Stomach (tissue), 9 donors: ENCODE results near the gene CD200. TPM values are rescaled to one million over a fixed set of nuclear protein-coding genes. Genes with fewer than 3 reads are reported as not detected.

Experiments
- DNase-seq, 2 donors: peaks; one replicate each; pipeline versions ENCODE4 v3.0.0 to v3.0.0-alpha.2; 2013 to 2019
- H3K27ac ChIP-seq, 5 donors: fragments of 200-600 bp in 4 of 5; sonication (generic) in 4 of 5; one replicate each; pipeline ENCODE4 v1.5.1; 2013 to 2019; ENCODE audit warnings: mild to moderate bottlenecking in 1 of 5, moderate library complexity in 1 of 5
- H3K27me3 ChIP-seq, 3 donors: fragments of 200-600 bp; sonication (generic); one replicate each; pipeline ENCODE4 v1.5.1; 2017 to 2019; ENCODE audit warnings: mixed run types in 1 of 3
- H3K36me3 ChIP-seq, 4 donors: fragments of 200-600 bp; sonication (generic); 1 replicate in 3 of 4; 2 replicates in 1 of 4; pipeline ENCODE4 v1.5.1; 2016 to 2019
- H3K4me1 ChIP-seq, 4 donors: fragments of 200-600 bp; sonication (generic); one replicate each; pipeline ENCODE4 v1.5.1; 2016 to 2019
- H3K4me3 ChIP-seq, 4 donors: fragments of 200-600 bp; sonication (generic) in 3 of 4; one replicate each; pipeline ENCODE4 v1.5.1; 2016 to 2019; ENCODE audit warnings: mild to moderate bottlenecking in 1 of 4
- H3K9me3 ChIP-seq, 4 donors: fragments of 200-600 bp; sonication (generic); one replicate each; pipeline ENCODE4 v1.5.1; 2016 to 2019
- EP300 ChIP-seq: sonication (generic); formaldehyde crosslinking; IDR thresholded peaks from one replicate; pipeline ENCODE4 v1.6.1; 2017; ENCODE audit warnings: antibody characterized with exemption
- POLR2A ChIP-seq, 4 donors: fragments of 450-650 bp; IDR thresholded peaks; one replicate each; pipeline ENCODE4 v1.6.1; 2016; ENCODE audit warnings: antibody characterized with exemption in 4 of 4, control low read depth in 2 of 4, mild to moderate bottlenecking in 1 of 4, moderate library complexity in 1 of 4
- POLR2AphosphoS5 ChIP-seq, 3 donors: sonication (generic); formaldehyde crosslinking; IDR thresholded peaks; one replicate each; pipeline ENCODE4 v1.6.1; 2016; ENCODE audit warnings: antibody characterized with exemption in 3 of 3
- WGBS, 5 donors: extraction: QIAGEN DNeasy Blood & Tissue Kit in 3 of 5; methylation state at CpG; one replicate each; pipeline versions ENCODE4 v1.1.5 to v1.1.7; 2013 to 2018; 5-methylcytosine and 5-hydroxymethylcytosine counted together
- intact Hi-C: fragments of 100-400 bp; cut with DNase I; formaldehyde crosslinking; loops from one replicate; pipeline ENCODE4 v1.15.1; 2023; ENCODE audit warnings: low total_unique reads
- polyA plus RNA-seq, 3 donors: library from polyadenylated mRNA; stranded (reverse); fragments of 200-250 nt; gene quantifications; one replicate each; pipeline ENCODE4 v1.2.3, GENCODE V29; 2013
- total RNA-seq, 5 donors: library from RNA; depleted of rRNA; stranded (reverse); fragments of >200 nt; gene quantifications; one replicate each; pipeline versions ENCODE4 v1.1.0 to v1.2.3, GENCODE V29; 2014 to 2016
- TF ChIP-seq, protein P1 (sequence below), 7 experiments: fragments of 450-650 bp in 4 of 7; fragments of 200-600 bp in 3 of 7; sonication (generic) in 3 of 7; IDR thresholded peaks; one replicate each; pipeline ENCODE4 v1.5.1; 2016 to 2019; ENCODE audit warnings: antibody characterized with exemption in 7 of 7, control low read depth in 2 of 7, mild to moderate bottlenecking in 1 of 7
- donor health status: healthy with polysubstance abuse.
- donor health status: Bipolar disorder and iron deficiency.
- donor health status: healthy.

CD200 gene
- total and polyA plus RNA-seq, 8 donors: 2.2 to 50.0 (median 5.0) TPM

- no peaks in the 10 kb centered on the region for H3K27me3 ChIP-seq
- H3K4me1 ChIP-seq: peaks cover 6 to 32% (median 16%) of the 10 kb centered on the region in 4 donors
- WGBS, 5 donors: 65 to 78% (median 71%) methylated on average over 6 of the region's 6 CpGs
- H3K27ac ChIP-seq: peak overlapping the region in 1 of 5 donors; percentile 79
- no peaks in the 10 kb centered on the region for H3K9me3 ChIP-seq
- no peak overlapping the region for H3K4me3 ChIP-seq
- TF ChIP-seq POLR2AphosphoS5 (IDR thresholded peaks at IDR 0.05): no peak
- TF ChIP-seq EP300: no peak
- TF ChIP-seq, protein P1, sequence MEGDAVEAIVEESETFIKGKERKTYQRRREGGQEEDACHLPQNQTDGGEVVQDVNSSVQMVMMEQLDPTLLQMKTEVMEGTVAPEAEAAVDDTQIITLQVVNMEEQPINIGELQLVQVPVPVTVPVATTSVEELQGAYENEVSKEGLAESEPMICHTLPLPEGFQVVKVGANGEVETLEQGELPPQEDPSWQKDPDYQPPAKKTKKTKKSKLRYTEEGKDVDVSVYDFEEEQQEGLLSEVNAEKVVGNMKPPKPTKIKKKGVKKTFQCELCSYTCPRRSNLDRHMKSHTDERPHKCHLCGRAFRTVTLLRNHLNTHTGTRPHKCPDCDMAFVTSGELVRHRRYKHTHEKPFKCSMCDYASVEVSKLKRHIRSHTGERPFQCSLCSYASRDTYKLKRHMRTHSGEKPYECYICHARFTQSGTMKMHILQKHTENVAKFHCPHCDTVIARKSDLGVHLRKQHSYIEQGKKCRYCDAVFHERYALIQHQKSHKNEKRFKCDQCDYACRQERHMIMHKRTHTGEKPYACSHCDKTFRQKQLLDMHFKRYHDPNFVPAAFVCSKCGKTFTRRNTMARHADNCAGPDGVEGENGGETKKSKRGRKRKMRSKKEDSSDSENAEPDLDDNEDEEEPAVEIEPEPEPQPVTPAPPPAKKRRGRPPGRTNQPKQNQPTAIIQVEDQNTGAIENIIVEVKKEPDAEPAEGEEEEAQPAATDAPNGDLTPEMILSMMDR (IDR thresholded peaks at IDR 0.05): no peak
- TF ChIP-seq POLR2A (IDR thresholded peaks at IDR 0.05): no peak
- no peak for DNase-seq
- no peaks in the 10 kb centered on the region for H3K36me3 ChIP-seq
- intact Hi-C loops: no loop called here
Observed at GRCh38 chr3:112392393-112393359, 59.7 kb downstream of the CD200 start.

DNA sequence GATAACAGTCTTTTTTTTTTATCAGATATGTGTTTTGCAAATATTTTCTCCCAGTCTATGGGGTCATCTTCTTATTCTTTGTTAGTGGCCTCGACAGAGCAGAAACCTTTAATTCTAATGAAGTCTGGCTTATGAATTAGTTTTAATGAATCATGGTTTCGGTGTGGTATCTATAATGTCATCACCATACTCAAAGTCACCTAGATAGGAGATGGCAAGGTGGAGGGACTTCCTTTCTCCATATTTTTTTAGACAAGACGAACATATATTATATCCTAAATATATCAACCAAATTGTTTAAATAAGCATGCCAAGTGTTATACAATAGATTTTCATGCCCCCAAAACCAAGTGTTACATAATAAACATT is 60.4 kb downstream of the CD200 start:
- TF ChIP-seq, protein P1 (IDR thresholded peaks at IDR 0.05): no peak
- no peak for TF ChIP-seq EP300
- no peak for TF ChIP-seq POLR2AphosphoS5 (IDR thresholded peaks at IDR 0.05)
- TF ChIP-seq POLR2A (IDR thresholded peaks at IDR 0.05): no peak
- no peaks in the 10 kb centered on the region for H3K36me3 ChIP-seq
- intact Hi-C loops: no loop called here
- H3K27ac ChIP-seq: peak overlapping the region in 3 of 5 donors; percentile 13 to 46 (median 44)
- H3K4me3 ChIP-seq: no peak overlapping the region
- WGBS, 5 donors: 50 to 62% (median 59%) methylated on average over 3 of the region's 3 CpGs
- no peaks in the 10 kb centered on the region for H3K27me3 ChIP-seq
- no peak for DNase-seq
- H3K9me3 ChIP-seq: no peaks in the 10 kb centered on the region
- peaks cover 6 to 32% (median 16%) of the 10 kb centered on the region in 4 donors for H3K4me1 ChIP-seq

GRCh38 chr3:112394003-112394640 is 61.2 kb downstream of the CD200 start:
- Histone ChIP-seq H3K9me3 (no peaks in the 10 kb centered on the region), H3K4me1 (peaks cover 6 to 32% (median 16%) of the 10 kb centered on the region in 4 donors), H3K27me3 (no peaks in the 10 kb centered on the region), H3K36me3 (no peaks in the 10 kb centered on the region), H3K4me3 (no peak overlapping the region), H3K27ac (peak overlapping the region in 3 of 5 donors; percentile 13 to 47 (median 46))
- TF ChIP-seq, protein P1 (IDR thresholded peaks at IDR 0.05): no peak
- TF ChIP-seq POLR2AphosphoS5 (IDR thresholded peaks at IDR 0.05) (no peak), EP300 (no peak), POLR2A (IDR thresholded peaks at IDR 0.05) (no peak)
- WGBS, 5 donors: 49 to 77% (median 69%) methylated on average over 4 of the region's 4 CpGs
- DNase-seq: peak in 1 of 2 donors; percentile 28
- intact Hi-C loops: no loop called here

- TF ChIP-seq, protein P1 (IDR thresholded peaks at IDR 0.05): no peak
- TF ChIP-seq POLR2AphosphoS5 (IDR thresholded peaks at IDR 0.05) (no peak), POLR2A (IDR thresholded peaks at IDR 0.05) (no peak)
- H3K27ac ChIP-seq: peak overlapping the region in 3 of 5 donors; percentile 35 to 47 (median 43)
- 36 to 58% (median 53%) methylated on average over 5 of the region's 5 CpGs for WGBS, 5 donors
- no peaks in the 10 kb centered on the region for H3K27me3 ChIP-seq
- H3K4me1 ChIP-seq: peaks cover 6 to 32% (median 16%) of the 10 kb centered on the region in 4 donors
- intact Hi-C loops: no loop called here
- H3K9me3 ChIP-seq: no peaks in the 10 kb centered on the region
- peak in 1 of 2 donors; percentile 65 for DNase-seq
- no peak overlapping the region for H3K4me3 ChIP-seq
- H3K36me3 ChIP-seq: no peaks in the 10 kb centered on the region
Observed at GRCh38 chr3:112395181-112395895, 62.4 kb downstream of the CD200 start.
